ENCODE measurements around the gene FBRSL1. TPM values are rescaled to one million over a fixed set of nuclear protein-coding genes. Genes with fewer than 3 reads are reported as not detected.

FBRSL1 gene
- total and polyA plus RNA-seq, 2 donors (not counting 1 experiment from before 2014, with no cell fraction given) = 62.6 to 112 TPM

GRCh38 chr12:132559652-132560363 is 69.9 kb downstream of the FBRSL1 start:
- ATAC-seq (ENCODE audit: low read depth) = peak; percentile 31
- peak; percentile 69 for DNase-seq
- Mint-ChIP-seq H3K27me3 (no peaks in the 10 kb centered on the region), H3K4me3 (peak overlapping the region; percentile 83), H3K4me1 (peaks cover 30% of the 10 kb centered on the region), H3K27ac (no peak overlapping the region), H3K9me3 (ENCODE audit: insufficient read depth) (no peaks in the 10 kb centered on the region)
- peak overlapping the region in 1 of 2 donors; percentile 24 for H3K27ac ChIP-seq (ENCODE audit: low read length in 2 of 2)
- no peak for TF ChIP-seq EZH2 (IDR thresholded peaks at IDR 0.05; ENCODE audit: borderline replicate concordance, insufficient read depth, low read depth, low read length, poor library complexity, severe bottlenecking)
- TF ChIP-seq, protein P1, sequence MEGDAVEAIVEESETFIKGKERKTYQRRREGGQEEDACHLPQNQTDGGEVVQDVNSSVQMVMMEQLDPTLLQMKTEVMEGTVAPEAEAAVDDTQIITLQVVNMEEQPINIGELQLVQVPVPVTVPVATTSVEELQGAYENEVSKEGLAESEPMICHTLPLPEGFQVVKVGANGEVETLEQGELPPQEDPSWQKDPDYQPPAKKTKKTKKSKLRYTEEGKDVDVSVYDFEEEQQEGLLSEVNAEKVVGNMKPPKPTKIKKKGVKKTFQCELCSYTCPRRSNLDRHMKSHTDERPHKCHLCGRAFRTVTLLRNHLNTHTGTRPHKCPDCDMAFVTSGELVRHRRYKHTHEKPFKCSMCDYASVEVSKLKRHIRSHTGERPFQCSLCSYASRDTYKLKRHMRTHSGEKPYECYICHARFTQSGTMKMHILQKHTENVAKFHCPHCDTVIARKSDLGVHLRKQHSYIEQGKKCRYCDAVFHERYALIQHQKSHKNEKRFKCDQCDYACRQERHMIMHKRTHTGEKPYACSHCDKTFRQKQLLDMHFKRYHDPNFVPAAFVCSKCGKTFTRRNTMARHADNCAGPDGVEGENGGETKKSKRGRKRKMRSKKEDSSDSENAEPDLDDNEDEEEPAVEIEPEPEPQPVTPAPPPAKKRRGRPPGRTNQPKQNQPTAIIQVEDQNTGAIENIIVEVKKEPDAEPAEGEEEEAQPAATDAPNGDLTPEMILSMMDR (IDR thresholded peaks at IDR 0.05) = no peak
- intact Hi-C loops (cut with micrococcal nuclease) = no loop called here
- peak overlapping the region; percentile 96 for H3K4me2 ChIP-seq (replicated peaks; ENCODE audit: low read depth, low read length, poor library complexity, severe bottlenecking)
- peaks cover 27 to 35% of the 10 kb centered on the region in 2 donors for H3K4me1 ChIP-seq (ENCODE audit: control insufficient read depth in 2 of 2, insufficient read depth in 2 of 2, low read length in 2 of 2)
- ChIA-PET POLR2A (no interaction called here), CTCF (interaction anchor here (0.6 to 1.6 kb wide), 3 partner anchors 55 to 406 kb away, joined by 3 to 16 read pairs (median 3); no protein-coding TSS in a partner anchor)
- no peaks in the 10 kb centered on the region for H3K27me3 ChIP-seq (replicated peaks in 1 of 4; ENCODE audit: control extremely low read depth in 1 of 4, control insufficient read depth in 3 of 4, insufficient read depth in 4 of 4, low read length in 3 of 4)
- peaks cover 0 to 1% of the 10 kb centered on the region in 2 experiments for H3K36me3 ChIP-seq (replicated peaks in 1 of 2; ENCODE audit: control extremely low read depth in 1 of 2, control insufficient read depth in 1 of 2, extremely low read depth in 1 of 2, insufficient read depth in 2 of 2, low read length in 1 of 2)
- peak overlapping the region; percentile 26 to 64 (median 54) for H3K4me3 ChIP-seq (ENCODE audit: control extremely low read depth in 1 of 5, extremely low read depth in 1 of 5, insufficient read depth in 1 of 5, low read depth in 2 of 5, low read length in 4 of 5)
- H3K9me3 ChIP-seq (ENCODE audit: control extremely low read depth in 1 of 3, control insufficient read depth in 2 of 3, insufficient read depth in 1 of 3, low read length in 2 of 3) = peaks cover 0 to 3% (median 0%) of the 10 kb centered on the region in 3 donors
- H3K79me2 ChIP-seq (ENCODE audit: control insufficient read depth, insufficient read depth, low read length) = peaks cover 33% of the 10 kb centered on the region
- WGBS (ENCODE audit: insufficient coverage) = under 1% methylated on average over 94 of the region's 98 CpGs
- peaks cover 63% of the 10 kb centered on the region for H4K20me1 ChIP-seq (ENCODE audit: control insufficient read depth, insufficient read depth, low read length, poor library complexity, severe bottlenecking)
- peak overlapping the region; percentile 66 for H3K9ac ChIP-seq (ENCODE audit: low read length)
- H2AFZ ChIP-seq (ENCODE audit: insufficient read depth, low read depth, low read length, poor library complexity, severe bottlenecking) = peak overlapping the region; percentile 42

GRCh38 chr12:132560364-132560613 is 70.3 kb downstream of the FBRSL1 start:
- POLR2A ChIA-PET = no interaction called here
- no peak for DNase-seq
- peaks cover 67% of the 10 kb centered on the region for H4K20me1 ChIP-seq (ENCODE audit: control insufficient read depth, insufficient read depth, low read length, poor library complexity, severe bottlenecking)
- H3K9me3 Mint-ChIP-seq (ENCODE audit: insufficient read depth) = no peaks in the 10 kb centered on the region
- H3K4me2 ChIP-seq (replicated peaks; ENCODE audit: low read depth, low read length, poor library complexity, severe bottlenecking) = peak overlapping the region; percentile 96
- CTCF ChIA-PET = interaction anchor here (1.0 to 3.6 kb wide), 5 partner anchors 55 to 409 kb away, joined by 3 to 57 read pairs (median 7); no protein-coding TSS in a partner anchor
- ATAC-seq (ENCODE audit: low read depth) = peak; percentile 13
- intact Hi-C loops (cut with micrococcal nuclease) = no loop called here
- H3K27ac Mint-ChIP-seq = no peak overlapping the region
- peak overlapping the region; percentile 57 for H3K4me3 Mint-ChIP-seq
- H3K27me3 Mint-ChIP-seq = no peaks in the 10 kb centered on the region
- H3K27me3 ChIP-seq (replicated peaks in 1 of 4; ENCODE audit: control extremely low read depth in 1 of 4, control insufficient read depth in 3 of 4, insufficient read depth in 4 of 4, low read length in 3 of 4) = no peaks in the 10 kb centered on the region
- peaks cover 38% of the 10 kb centered on the region for H3K79me2 ChIP-seq (ENCODE audit: control insufficient read depth, insufficient read depth, low read length)
- peaks cover 27 to 35% of the 10 kb centered on the region in 2 donors for H3K4me1 ChIP-seq (ENCODE audit: control insufficient read depth in 2 of 2, insufficient read depth in 2 of 2, low read length in 2 of 2)
- no peak for TF ChIP-seq EZH2 (IDR thresholded peaks at IDR 0.05; ENCODE audit: borderline replicate concordance, insufficient read depth, low read depth, low read length, poor library complexity, severe bottlenecking)
- TF ChIP-seq, protein P1 (IDR thresholded peaks at IDR 0.05) = no peak
- peaks cover 30% of the 10 kb centered on the region for H3K4me1 Mint-ChIP-seq
- H2AFZ ChIP-seq (ENCODE audit: insufficient read depth, low read depth, low read length, poor library complexity, severe bottlenecking) = peak overlapping the region; percentile 42
- peaks cover 0 to 6% of the 10 kb centered on the region in 2 experiments for H3K36me3 ChIP-seq (replicated peaks in 1 of 2; ENCODE audit: control extremely low read depth in 1 of 2, control insufficient read depth in 1 of 2, extremely low read depth in 1 of 2, insufficient read depth in 2 of 2, low read length in 1 of 2)
- no peak overlapping the region for H3K27ac ChIP-seq (ENCODE audit: low read length in 2 of 2)
- no peaks in the 10 kb centered on the region for H3K9me3 ChIP-seq (ENCODE audit: control extremely low read depth in 1 of 3, control insufficient read depth in 2 of 3, insufficient read depth in 1 of 3, low read length in 2 of 3)
- WGBS (ENCODE audit: insufficient coverage) = under 1% methylated on average over 36 of the region's 36 CpGs
- peak overlapping the region; percentile 66 for H3K9ac ChIP-seq (ENCODE audit: low read length)
- H3K4me3 ChIP-seq (ENCODE audit: control extremely low read depth in 1 of 5, extremely low read depth in 1 of 5, insufficient read depth in 1 of 5, low read depth in 2 of 5, low read length in 4 of 5) = peak overlapping the region in 4 of 5 experiments; percentile 44 to 64 (median 58)
